HCT116 (cell line): ENCODE results near the gene PATZ1. TPM values are rescaled to one million over a fixed set of nuclear protein-coding genes. Genes with fewer than 3 reads are reported as not detected.

Experiments
- ATAC-seq: fragments of 200-7000 bp; cut with Tn5 transposase; 2 replicates; pipeline ENCODE4 v1.9.1; 2020; ENCODE audit warnings: mild to moderate bottlenecking, moderate library complexity
- BruUV-seq: library from RNA; stranded (reverse); fragments of 400-500 nt; replicated peaks from 2 replicates; lab custom pipeline; 2021; lab: Mats Ljungman, UMichigan
- CTCF ChIA-PET: fragments of 300-600 bp; sonication (Branson Sonifier 250); formaldehyde crosslinking; loops from one replicate; lab custom pipeline; 2021; ENCODE audit warnings: antibody characterized with exemption; lab: Charles Lee
- POLR2A ChIA-PET: fragments of 300-600, 350-600 bp; sonication (Branson Sonifier 250); formaldehyde crosslinking; loops from one replicate; lab custom pipeline; 2021; ENCODE audit warnings: antibody characterized with exemption; lab: Charles Lee
- RAD21 ChIA-PET, 2 experiments: fragments of 300-600 bp; sonication (Branson Sonifier 250); formaldehyde crosslinking; loops; one replicate each; lab custom pipeline; 2023; ENCODE audit warnings: low total read pairs in 2 of 2; ENCODE audit not compliant: uncharacterized antibody in 2 of 2, unreplicated experiment in 2 of 2, low non-redundant PET in 1 of 2; lab: Charles Lee
- DNase-seq: peaks from one replicate; pipeline ENCODE4 v3.0.0-alpha.2; 2010; ENCODE audit warnings: low read depth, low spot score
- H2AFZ ChIP-seq: fragments of 200-600 bp; shearing (Covaris generic), sonication (generic); 2 replicates; pipeline ENCODE4 v1.6.1; 2017; ENCODE audit warnings: low read depth, mixed run types, mixed read lengths, antibody characterized with exemption, low read length; ENCODE audit not compliant: poor library complexity, severe bottlenecking
- H3K27ac ChIP-seq: 2 replicates; pipeline ENCODE4 v1.5.1; 2012; ENCODE audit warnings: low read depth, low read length
- H3K27me3 ChIP-seq: fragments of 200-600 bp; sonication (generic); 2 replicates; pipeline ENCODE4 v1.6.1; 2016; ENCODE audit warnings: mixed run types, low read length, mixed read lengths; ENCODE audit not compliant: insufficient read depth
- H3K36me3 ChIP-seq, 2 experiments: fragments of 200-500 bp in 1 of 2; fragments of 200-600 bp in 1 of 2; sonication (Bioruptor generic) in 1 of 2; sonication (generic) in 1 of 2; 2 replicates each; pipeline versions ENCODE4 v1.5.1 to v1.6.1; 2014 to 2016; ENCODE audit warnings: low read length in 2 of 2, inconsistent platforms in 1 of 2, mixed read lengths in 1 of 2, mixed run types in 1 of 2; ENCODE audit not compliant: insufficient read depth in 2 of 2, control insufficient read depth in 1 of 2
- H3K4me1 ChIP-seq, 2 experiments: fragments of 200-600 bp in 1 of 2; sonication (generic) in 1 of 2; 2 replicates each; pipeline versions ENCODE4 v1.5.1 to v1.6.1; 2012 to 2017; ENCODE audit warnings: low read length in 2 of 2, inconsistent platforms in 1 of 2, mild to moderate bottlenecking in 1 of 2, mixed read lengths in 1 of 2, mixed run types in 1 of 2, moderate library complexity in 1 of 2; ENCODE audit not compliant: insufficient read depth in 2 of 2, control insufficient read depth in 1 of 2
- H3K4me2 ChIP-seq: fragments of 200-600 bp; sonication (generic); 2 replicates; pipeline ENCODE4 v1.6.1; 2017; ENCODE audit warnings: mixed run types, low read length, mixed read lengths
- H3K4me3 ChIP-seq, 2 experiments: fragments of 200-600 bp in 1 of 2; sonication (generic) in 1 of 2; replicated peaks in 1 of 2; 2 replicates each; pipeline ENCODE4 v1.5.1; 2011 to 2016; ENCODE audit warnings: low read length in 2 of 2, control low read depth in 1 of 2, low read depth in 1 of 2, mild to moderate bottlenecking in 1 of 2, mixed read lengths in 1 of 2, mixed run types in 1 of 2
- H3K79me2 ChIP-seq: fragments of 200-600 bp; sonication (generic); 2 replicates; pipeline ENCODE4 v1.6.1; 2017; ENCODE audit warnings: mild to moderate bottlenecking, mixed run types, low read length, moderate library complexity, mixed read lengths; ENCODE audit not compliant: insufficient read depth
- H3K9ac ChIP-seq: fragments of 200-600 bp; sonication (generic); 2 replicates; pipeline ENCODE4 v1.6.1; 2016; ENCODE audit warnings: low read length, mixed read lengths
- H3K9me2 ChIP-seq: fragments of 200-600 bp; sonication (generic), shearing (Covaris generic); 2 replicates; pipeline ENCODE4 v1.6.1; 2017; ENCODE audit warnings: mixed run types, mild to moderate bottlenecking, moderate library complexity; ENCODE audit not compliant: insufficient read depth
- H3K9me3 ChIP-seq, 2 experiments: fragments of 200-500 bp in 1 of 2; fragments of 200-600 bp in 1 of 2; sonication (Bioruptor generic) in 1 of 2; sonication (generic) in 1 of 2; 2 replicates each; pipeline ENCODE4 v1.6.1; 2014 to 2017; ENCODE audit warnings: low read length in 2 of 2, mixed read lengths in 2 of 2, inconsistent platforms in 1 of 2, low read depth in 1 of 2, mild to moderate bottlenecking in 1 of 2, mixed run types in 1 of 2, moderate library complexity in 1 of 2; ENCODE audit not compliant: control insufficient read depth in 1 of 2, insufficient read depth in 1 of 2
- H4K20me1 ChIP-seq: fragments of 200-600 bp; sonication (generic), shearing (Covaris generic); 2 replicates; pipeline ENCODE4 v1.6.1; 2017; ENCODE audit warnings: mixed run types, mild to moderate bottlenecking, moderate library complexity; ENCODE audit not compliant: insufficient read depth
- CBX3 ChIP-seq: IDR thresholded peaks from 2 replicates; pipeline ENCODE4 v1.6.1; 2012; ENCODE audit warnings: low read depth
- CEBPB ChIP-seq: IDR thresholded peaks from 2 replicates; pipeline ENCODE4 v1.6.1; 2012; ENCODE audit warnings: low read depth
- EZH2 ChIP-seq: fragments of 200-600 bp; sonication (generic); IDR thresholded peaks from 2 replicates; pipeline ENCODE4 v1.6.1; 2017; ENCODE audit warnings: antibody characterized with exemption, mixed run types
- EZH2phosphoT487 ChIP-seq: fragments of 200-600 bp; IDR thresholded peaks from 2 replicates; pipeline ENCODE4 v1.6.1; 2018; ENCODE audit warnings: antibody characterized with exemption, borderline replicate concordance
- JUND ChIP-seq: IDR thresholded peaks from 2 replicates; pipeline ENCODE4 v1.6.1; 2012
- POLR2AphosphoS5 ChIP-seq: IDR thresholded peaks from 2 replicates; pipeline ENCODE4 v1.6.1; 2011; ENCODE audit warnings: mild to moderate bottlenecking, low read depth, low read length, moderate library complexity
- SIN3A ChIP-seq: IDR thresholded peaks from 2 replicates; pipeline ENCODE4 v1.6.1; 2012; ENCODE audit warnings: low read depth
- TCF7L2 ChIP-seq: IDR thresholded peaks from 2 replicates; pipeline ENCODE4 v1.7.0; 2011; ENCODE audit warnings: borderline replicate concordance, inconsistent platforms; ENCODE audit not compliant: insufficient read depth, insufficient read length; ENCODE audit errors: extremely low read depth
- YY1 ChIP-seq: IDR thresholded peaks from 2 replicates; pipeline ENCODE4 v1.6.1; 2011; ENCODE audit warnings: low read length, low read depth, moderate library complexity, mild to moderate bottlenecking; ENCODE audit not compliant: insufficient replicate concordance; ENCODE audit errors: extremely low read depth
- intact Hi-C: fragments of 100-400 bp; cut with micrococcal nuclease; formaldehyde crosslinking; loops from 2 replicates; pipeline ENCODE4 v1.10.0; 2022
- total RNA-seq: library from RNA; stranded (reverse); gene quantifications from one replicate; pipeline ENCODE4 v1.2.1, GENCODE V29; 2021; ENCODE audit not compliant: unreplicated experiment
- TF ChIP-seq, protein P1 (sequence below): IDR thresholded peaks from 2 replicates; pipeline ENCODE4 v1.6.1; 2011; ENCODE audit warnings: mild to moderate bottlenecking, low read length, moderate library complexity; ENCODE audit not compliant: insufficient replicate concordance; ENCODE audit errors: extremely low read depth
- TF ChIP-seq, protein P2 (sequence below): IDR thresholded peaks from 2 replicates; pipeline ENCODE4 v1.6.1; 2012; ENCODE audit warnings: low read depth
- TF ChIP-seq, protein P3 (sequence below): IDR thresholded peaks from 2 replicates; pipeline ENCODE4 v1.6.1; 2012

Gene PATZ1
- total RNA-seq, 1 experiment from 2014 or later, result 30.6 TPM

DNA sequence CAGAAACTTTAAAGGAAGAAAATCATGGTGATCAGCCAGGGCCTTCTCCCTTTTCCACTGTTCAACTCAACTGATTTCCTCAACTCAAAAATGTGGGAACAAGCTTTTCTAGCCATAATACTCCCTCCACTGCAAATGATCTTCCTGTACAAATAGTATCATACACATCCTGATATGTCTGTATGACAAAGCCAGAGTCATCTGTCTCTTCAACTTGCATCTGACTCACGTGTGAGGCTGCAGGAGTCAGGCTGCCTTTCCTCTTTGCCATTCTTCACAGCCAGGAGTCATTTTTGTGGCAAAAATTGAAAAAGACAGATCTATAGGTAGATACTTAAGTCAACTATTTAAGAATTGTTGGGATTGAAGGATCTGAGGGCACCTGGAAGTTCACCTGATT, 13.3 kb downstream of the PATZ1 start:
- no peak overlapping the region for H3K4me3 ChIP-seq
- H3K9me2 ChIP-seq, result no peaks in the 10 kb centered on the region
- peaks cover 5% of the 10 kb centered on the region; the same call in 1 of the 2 replicates for H3K79me2 ChIP-seq
- CTCF ChIA-PET, result interaction anchor here (2.0 kb wide), 1 partner anchor 20 kb away, joined by 4 read pairs; no protein-coding TSS in a partner anchor
- no TSS peak for BruUV-seq
- H3K9ac ChIP-seq, result no peak overlapping the region
- RAD21 ChIA-PET, result no interaction called here
- peaks cover 29 to 34% of the 10 kb centered on the region in 2 experiments; a peak in 3 of 4 replicates for H3K36me3 ChIP-seq
- ATAC-seq (no peak), DNase-seq (no peak)
- POLR2A ChIA-PET, result no interaction called here
- intact Hi-C loops, result no loop called here
- TF ChIP-seq CEBPB, result no peak
- TF ChIP-seq POLR2AphosphoS5, result no peak
- no peak for TF ChIP-seq CBX3
- TF ChIP-seq TCF7L2, result no peak
- no peak for TF ChIP-seq EZH2phosphoT487
- TF ChIP-seq, protein P1, sequence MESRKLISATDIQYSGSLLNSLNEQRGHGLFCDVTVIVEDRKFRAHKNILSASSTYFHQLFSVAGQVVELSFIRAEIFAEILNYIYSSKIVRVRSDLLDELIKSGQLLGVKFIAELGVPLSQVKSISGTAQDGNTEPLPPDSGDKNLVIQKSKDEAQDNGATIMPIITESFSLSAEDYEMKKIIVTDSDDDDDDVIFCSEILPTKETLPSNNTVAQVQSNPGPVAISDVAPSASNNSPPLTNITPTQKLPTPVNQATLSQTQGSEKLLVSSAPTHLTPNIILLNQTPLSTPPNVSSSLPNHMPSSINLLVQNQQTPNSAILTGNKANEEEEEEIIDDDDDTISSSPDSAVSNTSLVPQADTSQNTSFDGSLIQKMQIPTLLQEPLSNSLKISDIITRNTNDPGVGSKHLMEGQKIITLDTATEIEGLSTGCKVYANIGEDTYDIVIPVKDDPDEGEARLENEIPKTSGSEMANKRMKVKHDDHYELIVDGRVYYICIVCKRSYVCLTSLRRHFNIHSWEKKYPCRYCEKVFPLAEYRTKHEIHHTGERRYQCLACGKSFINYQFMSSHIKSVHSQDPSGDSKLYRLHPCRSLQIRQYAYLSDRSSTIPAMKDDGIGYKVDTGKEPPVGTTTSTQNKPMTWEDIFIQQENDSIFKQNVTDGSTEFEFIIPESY, result no peak
- TF ChIP-seq SIN3A, result no peak
- TF ChIP-seq, protein P2, sequence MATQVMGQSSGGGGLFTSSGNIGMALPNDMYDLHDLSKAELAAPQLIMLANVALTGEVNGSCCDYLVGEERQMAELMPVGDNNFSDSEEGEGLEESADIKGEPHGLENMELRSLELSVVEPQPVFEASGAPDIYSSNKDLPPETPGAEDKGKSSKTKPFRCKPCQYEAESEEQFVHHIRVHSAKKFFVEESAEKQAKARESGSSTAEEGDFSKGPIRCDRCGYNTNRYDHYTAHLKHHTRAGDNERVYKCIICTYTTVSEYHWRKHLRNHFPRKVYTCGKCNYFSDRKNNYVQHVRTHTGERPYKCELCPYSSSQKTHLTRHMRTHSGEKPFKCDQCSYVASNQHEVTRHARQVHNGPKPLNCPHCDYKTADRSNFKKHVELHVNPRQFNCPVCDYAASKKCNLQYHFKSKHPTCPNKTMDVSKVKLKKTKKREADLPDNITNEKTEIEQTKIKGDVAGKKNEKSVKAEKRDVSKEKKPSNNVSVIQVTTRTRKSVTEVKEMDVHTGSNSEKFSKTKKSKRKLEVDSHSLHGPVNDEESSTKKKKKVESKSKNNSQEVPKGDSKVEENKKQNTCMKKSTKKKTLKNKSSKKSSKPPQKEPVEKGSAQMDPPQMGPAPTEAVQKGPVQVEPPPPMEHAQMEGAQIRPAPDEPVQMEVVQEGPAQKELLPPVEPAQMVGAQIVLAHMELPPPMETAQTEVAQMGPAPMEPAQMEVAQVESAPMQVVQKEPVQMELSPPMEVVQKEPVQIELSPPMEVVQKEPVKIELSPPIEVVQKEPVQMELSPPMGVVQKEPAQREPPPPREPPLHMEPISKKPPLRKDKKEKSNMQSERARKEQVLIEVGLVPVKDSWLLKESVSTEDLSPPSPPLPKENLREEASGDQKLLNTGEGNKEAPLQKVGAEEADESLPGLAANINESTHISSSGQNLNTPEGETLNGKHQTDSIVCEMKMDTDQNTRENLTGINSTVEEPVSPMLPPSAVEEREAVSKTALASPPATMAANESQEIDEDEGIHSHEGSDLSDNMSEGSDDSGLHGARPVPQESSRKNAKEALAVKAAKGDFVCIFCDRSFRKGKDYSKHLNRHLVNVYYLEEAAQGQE, result no peak
- TF ChIP-seq YY1, result no peak
- TF ChIP-seq, protein P3, sequence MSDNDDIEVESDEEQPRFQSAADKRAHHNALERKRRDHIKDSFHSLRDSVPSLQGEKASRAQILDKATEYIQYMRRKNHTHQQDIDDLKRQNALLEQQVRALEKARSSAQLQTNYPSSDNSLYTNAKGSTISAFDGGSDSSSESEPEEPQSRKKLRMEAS, result no peak
- TF ChIP-seq EZH2, result no peak
- no peak for TF ChIP-seq JUND
- H3K4me2 ChIP-seq, result no peak overlapping the region
- H4K20me1 ChIP-seq, result no peaks in the 10 kb centered on the region
- H3K27me3 ChIP-seq, result no peaks in the 10 kb centered on the region
- no peak overlapping the region for H2AFZ ChIP-seq
- H3K9me3 ChIP-seq, result no peaks in the 10 kb centered on the region
- H3K27ac ChIP-seq, result no peak overlapping the region
- H3K4me1 ChIP-seq, result peaks cover 5 to 10% of the 10 kb centered on the region in 2 experiments; a peak in 3 of 4 replicates
